IMR-90 (cell line): ENCODE measurements around the gene ZNF525. TPM values are rescaled to one million over a fixed set of nuclear protein-coding genes. Genes with fewer than 3 reads are reported as not detected.

ENCODE experiments used
- ATAC-seq: fragments of 200-7000 bp; cut with Tn5 transposase; 2 replicates; pipeline ENCODE4 v1.9.1; 2020; ENCODE audit warnings: low read depth, mild to moderate bottlenecking, moderate library complexity
- BruUV-seq: library from RNA; stranded (reverse); fragments of 400-500 nt; replicated peaks from 2 replicates; lab custom pipeline; 2021; lab: Mats Ljungman, UMichigan
- CTCF ChIA-PET: fragments of 300-600 bp; formaldehyde crosslinking; extraction: SDS; loops from one replicate; lab custom pipeline; 2021; ENCODE audit warnings: antibody characterized with exemption; lab: Yijun Ruan, JAX
- POLR2A ChIA-PET: fragments of 300-600 bp; sonication (Branson Sonifier 250); formaldehyde crosslinking; loops from one replicate; lab custom pipeline; 2022; ENCODE audit warnings: antibody characterized with exemption; ENCODE audit not compliant: unreplicated experiment; lab: Charles Lee
- DNase-seq: peaks from one replicate; pipeline ENCODE4 v3.0.0; 2013
- H2AFZ ChIP-seq: replicated peaks from 2 replicates; pipeline ENCODE3; 2013; ENCODE audit warnings: low read length, mild to moderate bottlenecking; ENCODE audit not compliant: poor library complexity
- H2AK5ac ChIP-seq: 2 replicates; pipeline ENCODE4 v1.6.1; 2013; ENCODE audit warnings: low read depth, low read length, inconsistent platforms
- H2AK9ac ChIP-seq: replicated peaks from 2 replicates; pipeline ENCODE3; 2013; ENCODE audit warnings: mild to moderate bottlenecking, low read depth, low read length, moderate library complexity; ENCODE audit not compliant: poor library complexity
- H2BK120ac ChIP-seq: 2 replicates; pipeline ENCODE4 v1.6.1; 2013; ENCODE audit warnings: low read depth, low read length, inconsistent platforms
- H2BK15ac ChIP-seq: 3 replicates; pipeline ENCODE4 v1.6.1; 2013; ENCODE audit warnings: low read depth, low read length, inconsistent platforms
- H2BK20ac ChIP-seq: 2 replicates; pipeline ENCODE4 v1.6.1; 2013; ENCODE audit warnings: low read depth, mild to moderate bottlenecking, inconsistent platforms, low read length, moderate library complexity
- H2BK5ac ChIP-seq: 2 replicates; pipeline ENCODE4 v1.6.1; 2013; ENCODE audit warnings: mild to moderate bottlenecking, low read depth, low read length, inconsistent platforms; ENCODE audit not compliant: poor library complexity, severe bottlenecking
- H3K14ac ChIP-seq: replicated peaks from 2 replicates; pipeline ENCODE4 v1.6.1; 2013; ENCODE audit warnings: low read depth, low read length, inconsistent platforms
- H3K18ac ChIP-seq: 2 replicates; pipeline ENCODE4 v1.6.1; 2013; ENCODE audit warnings: low read depth, low read length, control low read depth
- H3K23ac ChIP-seq: 2 replicates; pipeline ENCODE4 v1.6.1; 2013; ENCODE audit warnings: low read depth, low read length, inconsistent platforms
- H3K27ac ChIP-seq: 2 replicates; pipeline ENCODE4 v1.5.1; 2013; ENCODE audit warnings: mild to moderate bottlenecking, control low read depth, low read length; ENCODE audit not compliant: insufficient read depth
- H3K27me3 ChIP-seq: 2 replicates; pipeline ENCODE4 v1.6.1; 2013; ENCODE audit warnings: low read length; ENCODE audit not compliant: control insufficient read depth, insufficient read depth
- H3K36me3 ChIP-seq: 2 replicates; pipeline ENCODE4 v1.6.1; 2013; ENCODE audit warnings: low read length, mixed read lengths; ENCODE audit not compliant: control insufficient read depth, insufficient read depth
- H3K4ac ChIP-seq: 2 replicates; pipeline ENCODE4 v1.6.1; 2013; ENCODE audit warnings: low read depth, low read length, inconsistent platforms
- H3K4me1 ChIP-seq: 2 replicates; pipeline ENCODE4 v1.6.1; 2013; ENCODE audit warnings: low read length, mixed read lengths; ENCODE audit not compliant: control insufficient read depth, insufficient read depth
- H3K4me2 ChIP-seq: 2 replicates; pipeline ENCODE4 v1.6.1; 2013; ENCODE audit warnings: low read depth, mild to moderate bottlenecking, control low read depth, low read length, moderate library complexity
- H3K4me3 ChIP-seq: 2 replicates; pipeline ENCODE4 v1.5.1; 2013; ENCODE audit warnings: low read depth, mild to moderate bottlenecking, control low read depth, low read length, moderate library complexity; ENCODE audit not compliant: insufficient read depth
- H3K56ac ChIP-seq: 2 replicates; pipeline ENCODE4 v1.6.1; 2013; ENCODE audit warnings: low read length, inconsistent platforms; ENCODE audit not compliant: insufficient read depth; ENCODE audit errors: extremely low read depth
- H3K79me1 ChIP-seq, 2 experiments: 2 replicates each; pipeline ENCODE4 v1.6.1; 2013; ENCODE audit warnings: low read length in 2 of 2, inconsistent platforms in 1 of 2, low read depth in 1 of 2
- H3K9ac ChIP-seq: 2 replicates; pipeline ENCODE4 v1.6.1; 2013; ENCODE audit warnings: low read depth, low read length, control low read depth
- H3K9me1 ChIP-seq: 2 replicates; pipeline ENCODE4 v1.6.1; 2013; ENCODE audit warnings: low read length, inconsistent platforms; ENCODE audit not compliant: insufficient read depth
- H3K9me3 ChIP-seq: 2 replicates; pipeline ENCODE4 v1.6.1; 2013; ENCODE audit warnings: low read length; ENCODE audit not compliant: control insufficient read depth, insufficient read depth
- H4K20me1 ChIP-seq: 2 replicates; pipeline ENCODE4 v1.6.1; 2013; ENCODE audit warnings: low read length, inconsistent platforms; ENCODE audit not compliant: insufficient read depth
- H4K5ac ChIP-seq: 2 replicates; pipeline ENCODE4 v1.6.1; 2013; ENCODE audit warnings: mild to moderate bottlenecking, low read depth, low read length, control low read depth
- H4K8ac ChIP-seq, 2 experiments: 2 replicates each; pipeline ENCODE4 v1.6.1; 2013; ENCODE audit warnings: low read depth in 2 of 2, low read length in 2 of 2, control low read depth in 1 of 2, inconsistent platforms in 1 of 2
- H4K91ac ChIP-seq: 2 replicates; pipeline ENCODE4 v1.6.1; 2013; ENCODE audit warnings: low read depth, low read length, inconsistent platforms; ENCODE audit not compliant: insufficient read depth
- BHLHE40 ChIP-seq: fragments of 150-350 bp; IDR thresholded peaks from 2 replicates; pipeline ENCODE4 v1.6.1; 2016; ENCODE audit warnings: mild to moderate bottlenecking, low read depth, low read length
- ELK1 ChIP-seq: fragments of 150-350 bp; IDR thresholded peaks from 2 replicates; pipeline ENCODE4 v1.6.1; 2016; ENCODE audit warnings: low read depth, mild to moderate bottlenecking, low read length, moderate library complexity, borderline replicate concordance
- FOS ChIP-seq: fragments of 150-350 bp; IDR thresholded peaks from 2 replicates; pipeline ENCODE4 v1.6.1; 2016; ENCODE audit warnings: low read depth, low read length
- MAFK ChIP-seq: IDR thresholded peaks from 2 replicates; pipeline ENCODE4 v1.6.1; 2012; ENCODE audit warnings: low read depth, low read length, improper control_type of control experiment
- MAZ ChIP-seq: IDR thresholded peaks from 2 replicates; pipeline ENCODE4 v1.6.1; 2012; ENCODE audit warnings: low read depth, mild to moderate bottlenecking, low read length, improper control_type of control experiment, moderate library complexity, borderline replicate concordance
- MXI1 ChIP-seq: IDR thresholded peaks from 2 replicates; pipeline ENCODE4 v1.6.1; 2012; ENCODE audit warnings: low read depth, mild to moderate bottlenecking, low read length, moderate library complexity, borderline replicate concordance
- RAD21 ChIP-seq: IDR thresholded peaks from 2 replicates; pipeline ENCODE4 v1.6.1; 2012; ENCODE audit warnings: low read length, improper control_type of control experiment
- RCOR1 ChIP-seq: IDR thresholded peaks from 2 replicates; pipeline ENCODE4 v1.6.1; 2012; ENCODE audit warnings: mild to moderate bottlenecking, low read length, improper control_type of control experiment; ENCODE audit not compliant: insufficient replicate concordance
- WGBS, 2 experiments: methylation state at CpG; one replicate each; pipeline versions ENCODE4 v1.1.5 to v1.1.7; 2013; ENCODE audit warnings: missing lambda C conversion rate in 2 of 2; ENCODE audit not compliant: insufficient read length in 1 of 2; ENCODE audit errors: extremely low coverage in 2 of 2; 5-methylcytosine and 5-hydroxymethylcytosine counted together
- dilution Hi-C: fragments of 300-500 bp; cut with HindIII; formaldehyde crosslinking; loops from one replicate; pipeline ENCODE4 v1.14.3; 2018; ENCODE audit warnings: low sequenced_read_pairs; ENCODE audit not compliant: unreplicated experiment
- in situ Hi-C: fragments of 300-500 bp; cut with MboI; formaldehyde crosslinking; loops from 3 replicates; pipeline ENCODE4 v1.14.3; 2019; ENCODE audit warnings: low sequenced_read_pairs, inconsistent platforms, mixed read lengths
- intact Hi-C: fragments of 100-400 bp; cut with micrococcal nuclease; formaldehyde crosslinking; loops from 2 replicates; pipeline ENCODE4 v1.10.0; 2022
- polyA plus RNA-seq, 3 experiments: library from polyadenylated mRNA; depleted of rRNA; stranded (reverse); fragments of >200 nt; gene quantifications; 2 replicates each; pipeline ENCODE4 v1.2.3, GENCODE V29; 2012; ENCODE audit warnings: low replicate concordance in 1 of 3
- total RNA-seq: library from RNA; depleted of rRNA; stranded (reverse); fragments of >200 nt; gene quantifications from 2 replicates; pipeline ENCODE4 v1.2.3, GENCODE V29; 2012

ZNF525 gene
- total and polyA plus RNA-seq, 2 of the 4 experiments (the other 2 are of a cell fraction) = 1.4 to 4.5 TPM

DNA sequence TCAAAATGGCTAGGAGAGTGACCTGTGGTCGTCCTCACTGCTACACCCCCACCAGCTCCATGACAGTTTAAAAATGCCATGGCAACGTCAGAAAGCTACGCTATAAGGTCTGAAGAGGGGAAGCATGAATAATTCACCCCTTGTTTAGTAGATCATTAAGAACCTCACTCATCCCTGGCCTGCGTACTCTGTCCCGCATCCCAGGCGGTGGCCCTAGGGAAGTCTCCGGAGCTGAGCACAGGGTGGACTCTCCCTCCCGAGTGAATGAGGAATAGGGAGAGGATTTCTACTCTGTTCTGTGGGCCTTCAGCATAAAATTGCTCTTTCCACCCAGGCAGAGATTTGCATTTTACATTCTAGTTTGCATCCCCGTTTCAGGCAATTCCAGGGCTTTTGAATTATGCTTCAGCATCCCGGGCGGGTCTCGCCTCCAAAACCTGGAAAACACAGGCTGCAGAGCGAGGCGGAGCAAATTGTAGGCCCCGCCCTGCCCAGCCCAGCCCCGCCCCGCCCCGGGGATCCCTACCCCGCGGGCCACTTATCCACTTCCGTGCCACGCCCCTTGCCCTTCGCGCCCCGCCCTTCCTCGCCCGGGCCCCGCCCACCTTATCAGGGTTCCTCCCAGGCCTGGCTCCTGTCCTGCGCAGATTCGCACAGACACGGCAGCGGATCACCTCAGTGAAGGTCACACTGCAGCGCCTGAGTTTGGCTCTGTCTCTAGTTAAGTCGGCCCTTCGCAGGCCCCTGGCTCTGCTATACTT is 7.5 kb upstream of the ZNF525 start:
- dilution Hi-C loops (no loop called here), in situ Hi-C loops (no loop called here), intact Hi-C loops (no loop called here)
- POLR2A ChIA-PET = no interaction called here
- no peak overlapping the region for H4K5ac ChIP-seq
- BruUV-seq = no TSS peak
- H4K91ac ChIP-seq = no peak overlapping the region
- peaks cover 36% of the 10 kb centered on the region for H3K9me3 ChIP-seq
- H3K18ac ChIP-seq = no peak overlapping the region
- no peak overlapping the region for H2BK15ac ChIP-seq
- no peak for DNase-seq
- H3K9ac ChIP-seq = no peak overlapping the region
- H3K79me1 ChIP-seq = no peaks in the 10 kb centered on the region
- H3K14ac ChIP-seq = no peak overlapping the region
- 0 out of 2 replicates have a peak, but pooled peaks cover 4% of the 10 kb centered on the region for H3K36me3 ChIP-seq
- H2BK120ac ChIP-seq = no peak overlapping the region
- CTCF ChIA-PET = no interaction called here
- no peak overlapping the region for H3K4me2 ChIP-seq
- no peak overlapping the region for H3K23ac ChIP-seq
- H3K9me1 ChIP-seq = no peaks in the 10 kb centered on the region
- no peak overlapping the region for H3K56ac ChIP-seq
- no peak overlapping the region for H3K27ac ChIP-seq
- WGBS, 2 experiments = 70% methylated on average over 2 of the region's 35 CpGs; no CpG with 5 or more reads in 1 of the 2 experiments
- no peak for ATAC-seq
- no peak overlapping the region for H3K4me3 ChIP-seq
- no peak overlapping the region for H2BK20ac ChIP-seq
- no peak overlapping the region for H2BK5ac ChIP-seq
- H4K20me1 ChIP-seq = no peaks in the 10 kb centered on the region
- H3K4me1 ChIP-seq = no peaks in the 10 kb centered on the region
- H3K27me3 ChIP-seq = no peaks in the 10 kb centered on the region
- no peak overlapping the region for H3K4ac ChIP-seq
- no peak overlapping the region for H2AK9ac ChIP-seq
- TF ChIP-seq BHLHE40 (no peak), FOS (no peak), MXI1 (no peak), RAD21 (no peak), MAZ (no peak), MAFK (no peak), ELK1 (no peak), RCOR1 (no peak)
- H4K8ac ChIP-seq = no peak overlapping the region
- H2AFZ ChIP-seq = no peak overlapping the region
- H2AK5ac ChIP-seq = no peak overlapping the region
